Measurements from ENCODE around the gene RFX2. TPM values are rescaled to one million over a fixed set of nuclear protein-coding genes. Genes with fewer than 3 reads are reported as not detected.

Gene RFX2
- total and polyA plus RNA-seq, 4 donors = 13.1 to 54.2 (median 20.0) TPM

- Histone ChIP-seq H3K36me3 (ENCODE audit: control insufficient read depth in 4 of 4, insufficient read depth in 4 of 4, low read length in 4 of 4) (peaks cover 0 to 1% (median 0%) of the 10 kb centered on the region in 4 donors), H3K4me1 (ENCODE audit: control insufficient read depth in 5 of 5, insufficient read depth in 5 of 5, low read length in 5 of 5) (peaks cover 21 to 46% (median 27%) of the 10 kb centered on the region in 5 donors), H3K27me3 (ENCODE audit: control insufficient read depth in 3 of 3, insufficient read depth in 3 of 3, low read length in 2 of 3) (no peaks in the 10 kb centered on the region), H3K4me3 (no peak overlapping the region), H3K9me3 (ENCODE audit: control insufficient read depth in 4 of 4, insufficient read depth in 3 of 4, low read length in 3 of 4) (no peaks in the 10 kb centered on the region), H3K9ac (ENCODE audit: insufficient read depth in 1 of 2, low read length in 2 of 2) (peak overlapping the region; percentile 74 to 79), H3K27ac (ENCODE audit: low read depth in 1 of 2, low read length in 1 of 2) (peak overlapping the region; percentile 87 to 95)
- ATAC-seq (ENCODE audit: insufficient read depth, low FRiP score) (peak; percentile 29), DNase-seq (peak; percentile 97 to 99 (median 98))
- no peak for TF ChIP-seq CTCF (IDR thresholded peaks at IDR 0.05; ENCODE audit: control extremely low read depth, extremely low read depth)
- 14 to 20% methylated on average over 18 of the region's 18 CpGs for WGBS, 2 donors
Observed at GRCh38 chr19:6066661-6067646, 43.3 kb downstream of the RFX2 start.

- DNase-seq = peak; percentile 46 to 70 (median 68)
- H3K9me3 ChIP-seq (ENCODE audit: control insufficient read depth in 4 of 4, insufficient read depth in 3 of 4, low read length in 3 of 4) = no peaks in the 10 kb centered on the region
- no peak overlapping the region for H3K4me3 ChIP-seq
- H3K4me1 ChIP-seq (ENCODE audit: control insufficient read depth in 5 of 5, insufficient read depth in 5 of 5, low read length in 5 of 5) = peaks cover 25 to 53% (median 33%) of the 10 kb centered on the region in 5 donors
- H3K27ac ChIP-seq (ENCODE audit: low read depth in 1 of 2, low read length in 1 of 2) = peak overlapping the region; percentile 87 to 94
- H3K27me3 ChIP-seq (ENCODE audit: control insufficient read depth in 3 of 3, insufficient read depth in 3 of 3, low read length in 2 of 3) = no peaks in the 10 kb centered on the region
- H3K9ac ChIP-seq (ENCODE audit: insufficient read depth in 1 of 2, low read length in 2 of 2) = peak overlapping the region; percentile 16 to 74
- no peak for TF ChIP-seq CTCF (IDR thresholded peaks at IDR 0.05; ENCODE audit: control extremely low read depth, extremely low read depth)
- H3K36me3 ChIP-seq (ENCODE audit: control insufficient read depth in 4 of 4, insufficient read depth in 4 of 4, low read length in 4 of 4) = no peaks in the 10 kb centered on the region
- 6 to 11% methylated on average over 16 of the region's 16 CpGs for whole genome bisulfite sequencing, 2 donors
- no peak for ATAC-seq (ENCODE audit: insufficient read depth, low FRiP score)
Observed at GRCh38 chr19:6065685-6066374, 44.5 kb downstream of the RFX2 start.

- no peak overlapping the region for H3K9ac ChIP-seq (ENCODE audit: insufficient read depth in 1 of 2, low read length in 2 of 2)
- DNase-seq (no peak), ATAC-seq (ENCODE audit: insufficient read depth, low FRiP score) (no peak)
- peaks cover 25 to 53% (median 33%) of the 10 kb centered on the region in 5 donors for H3K4me1 ChIP-seq (ENCODE audit: control insufficient read depth in 5 of 5, insufficient read depth in 5 of 5, low read length in 5 of 5)
- no peaks in the 10 kb centered on the region for H3K36me3 ChIP-seq (ENCODE audit: control insufficient read depth in 4 of 4, insufficient read depth in 4 of 4, low read length in 4 of 4)
- H3K27me3 ChIP-seq (ENCODE audit: control insufficient read depth in 3 of 3, insufficient read depth in 3 of 3, low read length in 2 of 3) = no peaks in the 10 kb centered on the region
- H3K9me3 ChIP-seq (ENCODE audit: control insufficient read depth in 4 of 4, insufficient read depth in 3 of 4, low read length in 3 of 4) = no peaks in the 10 kb centered on the region
- peak overlapping the region; percentile 5 to 93 for H3K27ac ChIP-seq (ENCODE audit: low read depth in 1 of 2, low read length in 1 of 2)
- WGBS, 2 donors = 84 to 86% methylated on average over 8 of the region's 8 CpGs
- no peak overlapping the region for H3K4me3 ChIP-seq
- TF ChIP-seq CTCF (IDR thresholded peaks at IDR 0.05; ENCODE audit: control extremely low read depth, extremely low read depth) = no peak
Observed at GRCh38 chr19:6064336-6065073, 45.8 kb downstream of the RFX2 start.
